ENCODE measurements around the gene ZBTB4.

GRCh38 chr17:7478276-7479212 is 887 bp downstream of the ZBTB4 start:
- no peak for TF ChIP-seq TEAD4 (IDR thresholded peaks at IDR 0.05)
- no peak for TF ChIP-seq NFIC (IDR thresholded peaks at IDR 0.05)
- 0 out of 2 replicates have a peak, but pooled peaks have one; percentile 8 for TF ChIP-seq MAX (IDR thresholded peaks at IDR 0.05)
- TF ChIP-seq REST (IDR thresholded peaks at IDR 0.05; ENCODE audit: low read depth): no peak
- peak; percentile 8; the same call in 1 of the 2 replicates for TF ChIP-seq YY1 (IDR thresholded peaks at IDR 0.05; ENCODE audit: low read depth)
- TF ChIP-seq EP300 (IDR thresholded peaks at IDR 0.05; ENCODE audit: borderline replicate concordance): no peak
- TF ChIP-seq USF1 (IDR thresholded peaks at IDR 0.05): no peak
- no peak for TF ChIP-seq CREB1 (IDR thresholded peaks at IDR 0.05; ENCODE audit: low read depth)
- no peak for TF ChIP-seq CEBPB (IDR thresholded peaks at IDR 0.05)
- TF ChIP-seq EGR1 (IDR thresholded peaks at IDR 0.05): no peak
- TF ChIP-seq TAF1 (IDR thresholded peaks at IDR 0.05; ENCODE audit: low read depth): 0 out of 2 replicates have a peak, but pooled peaks have one; percentile 21
- no peak for TF ChIP-seq TCF12 (IDR thresholded peaks at IDR 0.05; ENCODE audit: low read depth)
- TF ChIP-seq ZBTB7A (IDR thresholded peaks at IDR 0.05; ENCODE audit: low read depth): no peak; the same call in 1 of the 2 replicates
- no peak for TF ChIP-seq FOXM1 (IDR thresholded peaks at IDR 0.05; ENCODE audit: borderline replicate concordance, low read depth)
